HG03280 (cell line): ENCODE results near the gene ZNF74.

Experiments
- ATAC-seq: cut with Tn5 transposase; IDR thresholded peaks from one replicate; pipeline ENCODE4 v1.9.1; 2021; ENCODE audit warnings: mild to moderate bottlenecking, moderate library complexity; ENCODE audit not compliant: unreplicated experiment

The ZNF74 gene

GRCh38 chr22:20430720-20431510 lies 37.0 kb downstream of the ZNF74 start:
- no peak for ATAC-seq

GRCh38 chr22:20431511-20432192 lies 37.7 kb downstream of the ZNF74 start:
- no peak for ATAC-seq

GRCh38 chr22:20432244-20432686 lies 38.3 kb downstream of the ZNF74 start:
- ATAC-seq = no peak

GRCh38 chr22:20433191-20433590 lies 39.2 kb downstream of the ZNF74 start:
- no peak for ATAC-seq

- ATAC-seq = no peak
Observed at GRCh38 chr22:20433686-20434241, 39.8 kb downstream of the ZNF74 start.

- ATAC-seq = no peak
Observed at GRCh38 chr22:20434264-20434751, 40.4 kb downstream of the ZNF74 start.

GRCh38 chr22:20434773-20435172 lies 40.8 kb downstream of the ZNF74 start:
- no peak for ATAC-seq

GRCh38 chr22:20435436-20436306 lies 41.7 kb downstream of the ZNF74 start:
- no peak for ATAC-seq

GRCh38 chr22:20436307-20436767 lies 42.4 kb downstream of the ZNF74 start:
- ATAC-seq = no peak

- ATAC-seq = no peak
Observed at GRCh38 chr22:20436768-20437612, 43.0 kb downstream of the ZNF74 start.

- ATAC-seq = no peak
Observed at GRCh38 chr22:20437613-20438426, 43.9 kb downstream of the ZNF74 start, which contains the start of gene SCARF2. Gene SCARF2, minus strand, starts transcription at chr22:20437825. Its CDS starts 71 bp downstream, at chr22:20437754.

- no peak for ATAC-seq
Observed at GRCh38 chr22:20438427-20438677, 44.4 kb downstream of the ZNF74 start.

- ATAC-seq = no peak
Observed at GRCh38 chr22:20438678-20439492, 44.9 kb downstream of the ZNF74 start.

- no peak for ATAC-seq
Observed at GRCh38 chr22:20439556-20439927, 45.6 kb downstream of the ZNF74 start.

GRCh38 chr22:20439928-20440575 lies 46.1 kb downstream of the ZNF74 start:
- no peak for ATAC-seq

- ATAC-seq = no peak
Observed at GRCh38 chr22:20440637-20441591, 47.0 kb downstream of the ZNF74 start.
